H1 (cell line): ENCODE data around the gene HNF1B. TPM values are rescaled to one million over a fixed set of nuclear protein-coding genes. Genes with fewer than 3 reads are reported as not detected.

Experiments used
- CTCF ChIA-PET: fragments of 300-600 bp; sonication (Branson Sonifier 250); formaldehyde crosslinking; loops from one replicate; lab custom pipeline; 2021; ENCODE audit not compliant: partially characterized antibody; lab: Charles Lee
- POLR2A ChIA-PET: fragments of 300-600 bp; sonication (Branson Sonifier 250); formaldehyde crosslinking; loops from one replicate; lab custom pipeline; 2021; ENCODE audit warnings: inconsistent platforms; ENCODE audit not compliant: partially characterized antibody; lab: Charles Lee
- DNase-seq, 2 experiments: peaks; one replicate each; pipeline versions ENCODE4 v3.0.0 to v3.0.0-alpha.2; 2010 to 2022; ENCODE audit warnings: low spot score in 2 of 2, low read depth in 1 of 2, mixed read lengths in 1 of 2
- FAIRE-seq: peaks from 2 replicates; lab custom pipeline; 2011; peaks lifted over from hg19 to GRCh38; lab: Jason Lieb, UNC
- H2AFZ ChIP-seq: 2 replicates; pipeline ENCODE4 v1.8.1; 2012; ENCODE audit warnings: low read length, inconsistent platforms
- H2AK5ac ChIP-seq: 2 replicates; pipeline ENCODE4 v1.6.1; 2013; ENCODE audit warnings: low read depth, low read length
- H2BK120ac ChIP-seq: replicated peaks from 2 replicates; pipeline ENCODE3; 2013; ENCODE audit warnings: low read depth, low read length, inconsistent platforms
- H2BK12ac ChIP-seq: 2 replicates; pipeline ENCODE4 v1.6.1; 2013; ENCODE audit warnings: low read depth, low read length
- H2BK15ac ChIP-seq: 2 replicates; pipeline ENCODE4 v1.6.1; 2013; ENCODE audit warnings: low read length
- H2BK20ac ChIP-seq: 2 replicates; pipeline ENCODE4 v1.6.1; 2013; ENCODE audit warnings: low read length
- H2BK5ac ChIP-seq: 2 replicates; pipeline ENCODE4 v1.6.1; 2013; ENCODE audit warnings: low read depth, low read length
- H3K14ac ChIP-seq: 2 replicates; pipeline ENCODE4 v1.6.1; 2013; ENCODE audit warnings: inconsistent platforms; ENCODE audit not compliant: insufficient read length
- H3K18ac ChIP-seq: 2 replicates; pipeline ENCODE4 v1.6.1; 2013; ENCODE audit warnings: low read length; ENCODE audit errors: extremely low read depth
- H3K23ac ChIP-seq: 2 replicates; pipeline ENCODE4 v1.6.1; 2013; ENCODE audit warnings: inconsistent platforms; ENCODE audit not compliant: insufficient read length
- H3K23me2 ChIP-seq: 2 replicates; pipeline ENCODE4 v1.6.1; 2013; ENCODE audit warnings: low read depth, low read length
- H3K27ac ChIP-seq: 2 replicates; pipeline ENCODE4 v1.6.1; 2011; ENCODE audit warnings: low read depth, low read length, inconsistent platforms
- H3K27me3 ChIP-seq, 4 experiments: replicated peaks in 1 of 4; 1 replicate in 1 of 4; 2 replicates in 3 of 4; pipeline versions ENCODE4 v1.6.1 to v1.8.1; 2011 to 2013; ENCODE audit warnings: low read length in 3 of 4, mild to moderate bottlenecking in 3 of 4, inconsistent platforms in 2 of 4, mixed read lengths in 2 of 4, moderate library complexity in 1 of 4; ENCODE audit not compliant: control insufficient read depth in 3 of 4, insufficient read depth in 3 of 4; ENCODE audit errors: extremely low read depth in 1 of 4
- H3K36me3 ChIP-seq, 4 experiments: 2 replicates each; pipeline versions ENCODE4 v1.6.1 to v1.8.1; 2011 to 2013; ENCODE audit warnings: mild to moderate bottlenecking in 4 of 4, low read length in 3 of 4, moderate library complexity in 2 of 4, control low read depth in 1 of 4, inconsistent platforms in 1 of 4; ENCODE audit not compliant: insufficient read depth in 4 of 4, control insufficient read depth in 2 of 4
- H3K4ac ChIP-seq: replicated peaks from 2 replicates; pipeline ENCODE3; 2013; ENCODE audit warnings: low read length, low read depth, mixed read lengths, inconsistent platforms; ENCODE audit not compliant: insufficient read length
- H3K4me1 ChIP-seq, 4 experiments: replicated peaks in 1 of 4; 1 replicate in 1 of 4; 2 replicates in 3 of 4; pipeline versions ENCODE4 v1.6.1 to v1.8.1; 2011 to 2013; ENCODE audit warnings: low read length in 3 of 4, inconsistent platforms in 2 of 4, mixed read lengths in 1 of 4; ENCODE audit not compliant: insufficient read depth in 4 of 4, control insufficient read depth in 3 of 4
- H3K4me2 ChIP-seq, 2 experiments: 2 replicates each; pipeline versions ENCODE4 v1.6.1 to v1.8.1; 2011 to 2013; ENCODE audit warnings: low read depth in 2 of 2, low read length in 2 of 2, control low read depth in 1 of 2, inconsistent platforms in 1 of 2, mild to moderate bottlenecking in 1 of 2; ENCODE audit not compliant: insufficient read depth in 1 of 2
- H3K4me3 ChIP-seq, 4 experiments: fragments of 200-600, 300-600 bp in 1 of 4; sonication (generic), shearing (Covaris generic), sonication (Bioruptor Twin) in 1 of 4; 2 replicates each; pipeline versions ENCODE4 v1.5.1 to v1.8.1; 2011 to 2016; ENCODE audit warnings: low read length in 4 of 4, low read depth in 3 of 4, control low read depth in 2 of 4, inconsistent platforms in 2 of 4, mild to moderate bottlenecking in 2 of 4, mixed read lengths in 1 of 4, moderate library complexity in 1 of 4; ENCODE audit not compliant: insufficient read depth in 2 of 4; ENCODE audit errors: extremely low read depth in 1 of 4
- H3K56ac ChIP-seq: replicated peaks from 2 replicates; pipeline ENCODE3; 2013; ENCODE audit warnings: low read depth, mild to moderate bottlenecking, mixed read lengths, low read length, inconsistent platforms; ENCODE audit not compliant: insufficient read length
- H3K79me1 ChIP-seq: 2 replicates; pipeline ENCODE4 v1.6.1; 2013; ENCODE audit warnings: low read depth, low read length, control low read depth
- H3K79me2 ChIP-seq, 2 experiments: 2 replicates each; pipeline versions ENCODE4 v1.6.1 to v1.8.1; 2012 to 2013; ENCODE audit warnings: low read length in 2 of 2, mild to moderate bottlenecking in 2 of 2, inconsistent platforms in 1 of 2; ENCODE audit not compliant: insufficient read depth in 2 of 2, control insufficient read depth in 1 of 2
- H3K9ac ChIP-seq, 4 experiments: replicated peaks in 1 of 4; 1 replicate in 1 of 4; 2 replicates in 3 of 4; pipeline versions ENCODE4 v1.6.1 to v1.8.1; 2011 to 2013; ENCODE audit warnings: low read depth in 3 of 4, low read length in 3 of 4, control low read depth in 2 of 4, mild to moderate bottlenecking in 2 of 4, moderate library complexity in 2 of 4, inconsistent platforms in 1 of 4; ENCODE audit errors: extremely low read depth in 1 of 4
- H3K9me3 ChIP-seq, 2 experiments: 2 replicates each; pipeline versions ENCODE4 v1.6.1 to v1.8.1; 2012 to 2013; ENCODE audit warnings: mild to moderate bottlenecking in 2 of 2, moderate library complexity in 2 of 2, control low read depth in 1 of 2, inconsistent platforms in 1 of 2, low read depth in 1 of 2, low read length in 1 of 2, mixed read lengths in 1 of 2; ENCODE audit not compliant: insufficient read depth in 2 of 2
- H4K20me1 ChIP-seq, 2 experiments: replicated peaks in 1 of 2; 2 replicates each; pipeline versions ENCODE3 to v1.8.1; 2011 to 2013; ENCODE audit warnings: inconsistent platforms in 2 of 2, low read length in 2 of 2, mild to moderate bottlenecking in 1 of 2; ENCODE audit not compliant: insufficient read depth in 2 of 2, control insufficient read depth in 1 of 2
- H4K5ac ChIP-seq: 2 replicates; pipeline ENCODE4 v1.6.1; 2013; ENCODE audit warnings: low read length, low read depth, mixed read lengths, inconsistent platforms; ENCODE audit not compliant: insufficient read length
- H4K8ac ChIP-seq: 2 replicates; pipeline ENCODE4 v1.8.0; 2013; ENCODE audit warnings: mild to moderate bottlenecking, moderate library complexity, low read length, inconsistent platforms; ENCODE audit not compliant: insufficient read depth; ENCODE audit errors: extremely low read depth
- H4K91ac ChIP-seq: replicated peaks from 2 replicates; pipeline ENCODE3; 2013; ENCODE audit warnings: low read length, mixed read lengths, inconsistent platforms; ENCODE audit not compliant: insufficient read length
- CBX8 ChIP-seq: fragments of 300-800, 300-1000 bp; sonication (generic); IDR thresholded peaks from 2 replicates; pipeline ENCODE4 v1.7.1; 2016; ENCODE audit warnings: low read depth, low read length, borderline replicate concordance
- CREB1 ChIP-seq: IDR thresholded peaks from 2 replicates; pipeline ENCODE4 v1.6.1; 2012; ENCODE audit warnings: inconsistent platforms
- EZH2 ChIP-seq: fragments of 200-600 bp; sonication (generic); IDR thresholded peaks from 2 replicates; pipeline ENCODE4 v1.7.1; 2012; ENCODE audit warnings: low read depth, mild to moderate bottlenecking, moderate library complexity, low read length, inconsistent platforms; ENCODE audit not compliant: severe bottlenecking
- RFX5 ChIP-seq: IDR thresholded peaks from 2 replicates; pipeline ENCODE4 v1.6.1; 2011; ENCODE audit warnings: low read depth, low read length, improper control_type of control experiment, borderline replicate concordance
- SAP30 ChIP-seq: fragments of 300-600 bp; sonication (generic); IDR thresholded peaks from 2 replicates; pipeline ENCODE4 v1.7.1; 2012; ENCODE audit warnings: low read length, moderate library complexity, mild to moderate bottlenecking, inconsistent platforms; ENCODE audit not compliant: insufficient read depth, insufficient replicate concordance
- SP1 ChIP-seq: IDR thresholded peaks from 2 replicates; pipeline ENCODE4 v1.6.1; 2011; ENCODE audit warnings: low read depth, low read length
- SRF ChIP-seq: IDR thresholded peaks from 2 replicates; pipeline ENCODE4 v1.6.1; 2011; ENCODE audit warnings: mild to moderate bottlenecking, low read depth, low read length, moderate library complexity
- TCF12 ChIP-seq: IDR thresholded peaks from 2 replicates; pipeline ENCODE4 v1.6.1; 2011; ENCODE audit warnings: low read depth, mild to moderate bottlenecking, low read length
- TEAD4 ChIP-seq: IDR thresholded peaks from 2 replicates; pipeline ENCODE4 v1.6.1; 2012; ENCODE audit warnings: low read depth, low read length, inconsistent platforms, mixed read lengths
- WGBS, 2 experiments: shearing (Covaris generic) in 1 of 2; methylation state at CpG; one replicate each; pipeline versions ENCODE4 v1.1.6 to v1.1.7; 2013 to 2015; ENCODE audit warnings: low lambda C conversion rate in 2 of 2, mixed read lengths in 2 of 2, inconsistent platforms in 1 of 2, low coverage in 1 of 2, missing lambda C conversion rate in 1 of 2; ENCODE audit not compliant: insufficient replicate concordance in 2 of 2, insufficient coverage in 1 of 2, insufficient read length in 1 of 2; ENCODE audit errors: extremely low coverage in 1 of 2, missing lambda C conversion rate in 1 of 2; 5-methylcytosine and 5-hydroxymethylcytosine counted together
- polyA plus RNA-seq, 7 experiments: library from polyadenylated mRNA; depleted of rRNA in 3 of 7; stranded (reverse) in 5 of 7; unstranded in 2 of 7; fragments of >200 nt in 5 of 7; fragments of 200-250 nt in 2 of 7; gene quantifications; 1 replicate in 5 of 7; 2 replicates in 1 of 7; 4 replicates in 1 of 7; pipeline versions ENCODE4 v1.2.1 to v1.2.3, GENCODE V29; 2011 to 2013; ENCODE audit warnings: missing spikeins in 2 of 7, mixed read lengths in 2 of 7
- total RNA-seq: library from RNA; stranded (reverse); fragmentation: NEBNext Ultra II Directional; extraction: Animal tissue kit (Norgen Biotek cat#: 25700); gene quantifications from 2 replicates; pipeline ENCODE4 v1.2.1, GENCODE V29; 2021

HNF1B gene
- total and polyA plus RNA-seq, 2 of the 8 experiments (the other 6 are each of a cell fraction or from before 2014, with no cell fraction given) = 0.13 to 0.30 TPM

- no peak overlapping the region for H3K27ac ChIP-seq
- H3K79me1 ChIP-seq = no peaks in the 10 kb centered on the region
- H3K18ac ChIP-seq = no peak overlapping the region
- DNase-seq (no peak), FAIRE-seq (no peak)
- 73% methylated on average over 1 of the region's 1 CpG; no CpG with 5 or more reads in 1 of the 2 experiments for WGBS, 2 experiments
- no peak overlapping the region for H4K5ac ChIP-seq
- H3K4me3 ChIP-seq = no peak overlapping the region
- H2BK15ac ChIP-seq = no peak overlapping the region
- H3K56ac ChIP-seq = no peak overlapping the region
- no peaks in the 10 kb centered on the region for H3K23me2 ChIP-seq
- no peak for TF ChIP-seq CBX8
- TF ChIP-seq EZH2 = no peak
- no peak for TF ChIP-seq CREB1
- TF ChIP-seq SRF = no peak
- no peak for TF ChIP-seq TEAD4
- TF ChIP-seq SAP30 = no peak
- TF ChIP-seq TCF12 = no peak
- TF ChIP-seq RFX5 = no peak
- TF ChIP-seq SP1 = no peak
- no peak overlapping the region for H2BK120ac ChIP-seq
- H2BK5ac ChIP-seq = no peak overlapping the region
- no peaks in the 10 kb centered on the region for H3K4me1 ChIP-seq
- H2BK20ac ChIP-seq = no peak overlapping the region
- H4K91ac ChIP-seq = no peak overlapping the region
- H3K23ac ChIP-seq = no peak overlapping the region
- no peak overlapping the region for H3K14ac ChIP-seq
- no peak overlapping the region for H2AFZ ChIP-seq
- no peak overlapping the region for H3K4ac ChIP-seq
- no peaks in the 10 kb centered on the region for H3K36me3 ChIP-seq
- ChIA-PET POLR2A (no interaction called here), CTCF (interaction anchor here (2.3 kb wide), 1 partner anchor 18 kb away, joined by 8 read pairs; no protein-coding TSS in a partner anchor)
- H3K79me2 ChIP-seq = no peaks in the 10 kb centered on the region
- no peak overlapping the region for H3K9ac ChIP-seq
- H2BK12ac ChIP-seq = no peak overlapping the region
- no peak overlapping the region for H4K8ac ChIP-seq
- H3K9me3 ChIP-seq = no peaks in the 10 kb centered on the region
- no peaks in the 10 kb centered on the region for H3K27me3 ChIP-seq
- no peaks in the 10 kb centered on the region for H4K20me1 ChIP-seq
- no peak overlapping the region for H3K4me2 ChIP-seq
- H2AK5ac ChIP-seq = no peak overlapping the region
Observed at GRCh38 chr17:37788526-37788925, 43.7 kb upstream of the HNF1B start.
